ENCODE data around the gene FARP1.

Gene FARP1

GRCh38 chr13:98334620-98335205 is 191.8 kb downstream of the FARP1 start:
- DNase-seq (ENCODE audit: low read depth in 3 of 3), result no peak

GRCh38 chr13:98335721-98336120 is 192.8 kb downstream of the FARP1 start:
- no peak for DNase-seq (ENCODE audit: low read depth in 3 of 3)

GRCh38 chr13:98338310-98338709 is 195.4 kb downstream of the FARP1 start:
- DNase-seq (ENCODE audit: low read depth in 3 of 3), result no peak

GRCh38 chr13:98339684-98340425 is 197.0 kb downstream of the FARP1 start:
- no peak for DNase-seq (ENCODE audit: low read depth in 3 of 3)

- DNase-seq (ENCODE audit: low read depth in 3 of 3), result no peak
These were observed 200.1 kb downstream of the FARP1 start for GRCh38 chr13:98342953-98343352.

GRCh38 chr13:98343461-98343860 is 200.6 kb downstream of the FARP1 start:
- no peak for DNase-seq (ENCODE audit: low read depth in 3 of 3)

GRCh38 chr13:98344392-98344791 is 201.5 kb downstream of the FARP1 start:
- DNase-seq (ENCODE audit: low read depth in 3 of 3), result no peak

- DNase-seq (ENCODE audit: low read depth in 3 of 3), result no peak
These were observed 202.4 kb downstream of the FARP1 start for GRCh38 chr13:98345107-98345935.

GRCh38 chr13:98346904-98347636 is 204.2 kb downstream of the FARP1 start:
- no peak for DNase-seq (ENCODE audit: low read depth in 3 of 3)

- no peak for DNase-seq (ENCODE audit: low read depth in 3 of 3)
These were observed 204.9 kb downstream of the FARP1 start for GRCh38 chr13:98347756-98348155.

GRCh38 chr13:98348466-98349200 is 205.7 kb downstream of the FARP1 start:
- no peak for DNase-seq (ENCODE audit: low read depth in 3 of 3)

- DNase-seq (ENCODE audit: low read depth in 3 of 3), result no peak
These were observed 206.9 kb downstream of the FARP1 start for GRCh38 chr13:98349731-98350305.

- no peak for DNase-seq (ENCODE audit: low read depth in 3 of 3)
These were observed 207.9 kb downstream of the FARP1 start for GRCh38 chr13:98350746-98351330.

- DNase-seq (ENCODE audit: low read depth in 3 of 3), result no peak
These were observed 208.7 kb downstream of the FARP1 start for GRCh38 chr13:98351636-98352035.

- DNase-seq (ENCODE audit: low read depth in 3 of 3), result no peak
These were observed 209.3 kb downstream of the FARP1 start for GRCh38 chr13:98352226-98352625.

GRCh38 chr13:98353750-98354149 is 210.9 kb downstream of the FARP1 start:
- no peak for DNase-seq (ENCODE audit: low read depth in 3 of 3)

- DNase-seq (ENCODE audit: low read depth in 3 of 3), result no peak
These were observed 216.0 kb downstream of the FARP1 start for GRCh38 chr13:98358937-98359336.

- no peak for DNase-seq (ENCODE audit: low read depth in 3 of 3)
These were observed 217.7 kb downstream of the FARP1 start for GRCh38 chr13:98360545-98360944.

- no peak for DNase-seq (ENCODE audit: low read depth in 3 of 3)
These were observed 220.4 kb downstream of the FARP1 start for GRCh38 chr13:98363326-98363725.

GRCh38 chr13:98364179-98364578 is 221.3 kb downstream of the FARP1 start:
- DNase-seq (ENCODE audit: low read depth in 3 of 3), result no peak

GRCh38 chr13:98364647-98365046 is 221.8 kb downstream of the FARP1 start:
- no peak for DNase-seq (ENCODE audit: low read depth in 3 of 3)
